SK-N-SH treated with all-trans-retinoic acid at 6 μM for 48 hours (cell line): ENCODE data around the gene DXO.

ENCODE experiments used
- ATAC-seq: fragments of 200-7000 bp; cut with Tn5 transposase; 3 replicates; pipeline ENCODE4 v1.9.1; 2020; ENCODE audit warnings: mild to moderate bottlenecking, moderate library complexity
- ESRRG ChIP-seq: fragments of 250-450 bp; sonication (Bioruptor Pico); IDR thresholded peaks from 2 replicates; pipeline ENCODE4 v1.6.1; 2021; ENCODE audit warnings: mild to moderate bottlenecking
- RARB ChIP-seq: fragments of 250-450 bp; sonication (Bioruptor Pico); IDR thresholded peaks from 2 replicates; pipeline ENCODE4 v1.8.0; 2021; ENCODE audit warnings: mild to moderate bottlenecking, moderate library complexity
- SNAI2 ChIP-seq: fragments of 250-450 bp; sonication (Bioruptor Pico); IDR thresholded peaks from 2 replicates; pipeline ENCODE4 v1.5.0; 2020; ENCODE audit warnings: mild to moderate bottlenecking, moderate library complexity
- TCF4 ChIP-seq: fragments of 250-450 bp; sonication (Bioruptor Pico); IDR thresholded peaks from 2 replicates; pipeline ENCODE4 v1.8.0; 2021; ENCODE audit warnings: mild to moderate bottlenecking, moderate library complexity, borderline replicate concordance
- TOX ChIP-seq: fragments of 250-450 bp; sonication (Bioruptor Pico); IDR thresholded peaks from 2 replicates; pipeline ENCODE4 v1.8.0; 2021; ENCODE audit warnings: mild to moderate bottlenecking, moderate library complexity, borderline replicate concordance
- ZNF565 ChIP-seq: fragments of 450-650 bp; formaldehyde crosslinking; conservative IDR thresholded peaks from 2 replicates; pipeline ENCODE4 v1.5.0; 2020; ENCODE audit warnings: low read depth, mild to moderate bottlenecking, moderate library complexity
- ZNF70 ChIP-seq: fragments of 450-650 bp; formaldehyde crosslinking; IDR thresholded peaks from 2 replicates; pipeline ENCODE4 v1.5.0; 2020; ENCODE audit warnings: mild to moderate bottlenecking, moderate library complexity
- TF ChIP-seq, protein P1 (sequence below): fragments of 250-450 bp; sonication (Bioruptor Pico); IDR thresholded peaks from 2 replicates; pipeline ENCODE4 v1.8.0; 2021; ENCODE audit warnings: low read depth, mild to moderate bottlenecking, moderate library complexity, borderline replicate concordance
- TF ChIP-seq, protein P2 (sequence below): fragments of 250-450 bp; sonication (Bioruptor Pico); IDR thresholded peaks from 2 replicates; pipeline ENCODE4 v1.5.1; 2021; ENCODE audit warnings: mild to moderate bottlenecking, moderate library complexity

The DXO gene

DNA sequence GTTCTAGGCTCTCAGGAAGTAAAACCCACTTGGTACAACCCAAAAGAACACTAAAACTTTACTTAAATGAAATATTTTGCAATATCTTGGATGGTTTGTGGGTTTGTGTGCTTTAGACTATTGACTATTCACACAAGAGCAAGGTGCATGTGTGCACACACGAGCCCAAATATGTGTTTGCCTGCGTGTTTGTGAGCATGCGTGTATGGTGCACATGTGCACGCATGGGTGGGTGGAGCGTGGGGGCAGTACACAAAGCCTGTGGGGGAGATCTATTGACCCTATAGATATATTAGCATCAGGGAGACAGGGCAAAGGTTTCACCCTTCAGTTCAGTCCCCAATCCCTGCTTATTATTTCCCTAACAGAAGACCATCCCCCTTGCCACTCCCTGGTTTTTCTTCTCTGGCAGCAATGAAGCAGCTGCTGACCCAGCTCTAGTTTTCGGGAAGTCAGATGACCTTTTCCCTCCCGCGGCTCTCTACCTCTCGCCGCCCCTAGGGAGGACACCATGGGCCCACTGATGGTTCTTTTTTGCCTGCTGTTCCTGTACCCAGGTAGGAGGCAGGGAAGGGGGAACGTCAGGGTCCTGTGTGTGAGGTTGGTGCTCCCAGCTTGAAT lies 44.6 kb downstream of the DXO start, which contains the start of gene C2:
C2 (plus strand) TSS at position 476 of the 621 bp plus-strand sequence; CDS start at position 512, 36 bp downstream.
- no peak for TF ChIP-seq TOX (CRISPR knock-in tag)
- no peak; the same call in 2 of the 3 replicates for ATAC-seq

DNA sequence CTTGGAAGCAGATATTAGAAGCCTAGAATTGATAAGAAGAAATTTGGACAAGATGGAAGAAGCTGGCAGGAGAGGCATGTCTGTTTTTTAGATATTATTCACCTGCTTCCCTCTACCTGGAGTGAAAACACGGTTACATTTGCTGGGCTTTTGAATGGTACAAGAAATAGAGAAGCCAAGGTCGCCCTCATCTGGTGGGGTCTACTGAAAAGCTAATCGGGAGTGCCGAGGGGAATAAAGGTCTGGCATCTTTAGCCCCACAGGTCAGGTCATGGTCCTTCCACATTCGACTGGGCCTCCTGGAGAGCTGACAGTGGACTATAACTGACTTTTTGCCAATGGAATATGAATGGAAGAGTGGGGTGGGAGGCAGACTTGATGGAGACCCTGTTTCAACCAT lies 49.0 kb downstream of the DXO start:
- TF ChIP-seq ESRRG (CRISPR knock-in tag), result no peak
- TF ChIP-seq, protein P1, sequence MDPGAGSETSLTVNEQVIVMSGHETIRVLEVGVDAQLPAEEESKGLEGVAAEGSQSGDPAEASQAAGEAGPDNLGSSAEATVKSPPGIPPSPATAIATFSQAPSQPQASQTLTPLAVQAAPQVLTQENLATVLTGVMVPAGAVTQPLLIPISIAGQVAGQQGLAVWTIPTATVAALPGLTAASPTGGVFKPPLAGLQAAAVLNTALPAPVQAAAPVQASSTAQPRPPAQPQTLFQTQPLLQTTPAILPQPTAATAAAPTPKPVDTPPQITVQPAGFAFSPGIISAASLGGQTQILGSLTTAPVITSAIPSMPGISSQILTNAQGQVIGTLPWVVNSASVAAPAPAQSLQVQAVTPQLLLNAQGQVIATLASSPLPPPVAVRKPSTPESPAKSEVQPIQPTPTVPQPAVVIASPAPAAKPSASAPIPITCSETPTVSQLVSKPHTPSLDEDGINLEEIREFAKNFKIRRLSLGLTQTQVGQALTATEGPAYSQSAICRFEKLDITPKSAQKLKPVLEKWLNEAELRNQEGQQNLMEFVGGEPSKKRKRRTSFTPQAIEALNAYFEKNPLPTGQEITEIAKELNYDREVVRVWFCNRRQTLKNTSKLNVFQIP (CRISPR knock-in tag), result no peak
- no peak for TF ChIP-seq RARB (CRISPR knock-in tag)
- TF ChIP-seq TCF4, result no peak
- TF ChIP-seq ZNF565 (CRISPR knock-in tag), result no peak
- TF ChIP-seq ZNF70 (CRISPR knock-in tag), result no peak
- TF ChIP-seq, protein P2, sequence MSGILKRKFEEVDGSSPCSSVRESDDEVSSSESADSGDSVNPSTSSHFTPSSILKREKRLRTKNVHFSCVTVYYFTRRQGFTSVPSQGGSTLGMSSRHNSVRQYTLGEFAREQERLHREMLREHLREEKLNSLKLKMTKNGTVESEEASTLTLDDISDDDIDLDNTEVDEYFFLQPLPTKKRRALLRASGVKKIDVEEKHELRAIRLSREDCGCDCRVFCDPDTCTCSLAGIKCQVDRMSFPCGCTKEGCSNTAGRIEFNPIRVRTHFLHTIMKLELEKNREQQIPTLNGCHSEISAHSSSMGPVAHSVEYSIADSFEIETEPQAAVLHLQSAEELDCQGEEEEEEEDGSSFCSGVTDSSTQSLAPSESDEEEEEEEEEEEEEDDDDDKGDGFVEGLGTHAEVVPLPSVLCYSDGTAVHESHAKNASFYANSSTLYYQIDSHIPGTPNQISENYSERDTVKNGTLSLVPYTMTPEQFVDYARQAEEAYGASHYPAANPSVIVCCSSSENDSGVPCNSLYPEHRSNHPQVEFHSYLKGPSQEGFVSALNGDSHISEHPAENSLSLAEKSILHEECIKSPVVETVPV (CRISPR knock-in tag), result no peak
- no peak for TF ChIP-seq SNAI2 (CRISPR knock-in tag)
- TF ChIP-seq, all 23 proteins: peak for 0
- ATAC-seq, result no peak

DNA sequence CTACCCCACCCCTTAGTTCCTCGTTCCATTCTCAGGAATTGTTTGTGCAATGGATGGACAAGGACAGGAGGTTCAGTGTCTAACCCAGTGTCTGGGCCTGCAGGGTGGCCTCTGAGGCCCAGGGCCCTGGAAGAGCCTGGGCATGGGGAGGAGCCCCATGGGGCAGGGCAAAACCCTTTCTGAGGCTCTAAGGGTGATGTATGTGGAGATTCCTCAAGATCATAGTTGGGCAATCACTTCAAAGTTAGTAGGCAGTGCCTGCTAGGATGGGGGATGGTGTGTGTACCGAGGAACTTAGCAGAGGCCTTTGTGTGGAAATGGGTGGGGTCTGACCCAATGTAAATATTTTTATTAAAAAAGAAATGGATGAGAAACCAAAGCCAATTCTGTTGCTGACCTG lies 51.1 kb downstream of the DXO start:
- TF ChIP-seq, protein P1 (CRISPR knock-in tag), result no peak
- ATAC-seq, result no peak
